ENCODE measurements around the gene PRKAR2B. TPM values are rescaled to one million over a fixed set of nuclear protein-coding genes. Genes with fewer than 3 reads are reported as not detected.

PRKAR2B gene
- total and polyA plus RNA-seq, 2 experiments from 2014 or later: 48.8 to 50.6 TPM

- Histone ChIP-seq H3F3A (replicated peaks; ENCODE audit: low read depth) (no peaks in the 10 kb centered on the region), H3K36me3 (ENCODE audit: insufficient read depth) (no peaks in the 10 kb centered on the region), H3K27me3 (ENCODE audit: insufficient read depth) (no peaks in the 10 kb centered on the region), H2AFZ (no peak overlapping the region), H3K9me2 (ENCODE audit: insufficient read depth) (no peaks in the 10 kb centered on the region), H3K4me1 (ENCODE audit: insufficient read depth) (peaks cover 18% of the 10 kb centered on the region), H3K27ac (ENCODE audit: low read depth) (no peak overlapping the region), H3K79me2 (replicated peaks; ENCODE audit: insufficient read depth) (peaks cover 81% of the 10 kb centered on the region), H3K4me2 (no peak overlapping the region), H3K4me3 (no peak overlapping the region), H4K20me1 (replicated peaks; ENCODE audit: insufficient read depth) (no peaks in the 10 kb centered on the region)
- TF ChIP-seq NANOG (IDR thresholded peaks at IDR 0.05; ENCODE audit: borderline replicate concordance): no peak
- no peak for TF ChIP-seq JUNB (IDR thresholded peaks at IDR 0.05; ENCODE audit: unreplicated experiment)
- TF ChIP-seq REST (IDR thresholded peaks at IDR 0.05; ENCODE audit: unreplicated experiment): no peak
- no peak for TF ChIP-seq EZH2 (IDR thresholded peaks at IDR 0.05; ENCODE audit: low read depth, unreplicated experiment)
- no peak for TF ChIP-seq ZNF114 (CRISPR knock-in tag; IDR thresholded peaks at IDR 0.05)
- no peak for TF ChIP-seq ZNF331 (CRISPR knock-in tag; IDR thresholded peaks at IDR 0.05; ENCODE audit: low read depth)
- TF ChIP-seq CTCF (conservative IDR thresholded peaks at IDR 0.05; ENCODE audit: low read depth in 2 of 2): no peak
- no peak for TF ChIP-seq ZNF462 (CRISPR knock-in tag; IDR thresholded peaks at IDR 0.05)
- no peak for TF ChIP-seq EZH2phosphoT487 (IDR thresholded peaks at IDR 0.05; ENCODE audit: unreplicated experiment)
- no peak for TF ChIP-seq CREB1 (CRISPR knock-in tag; IDR thresholded peaks at IDR 0.05; ENCODE audit: low read depth)
- no peak for TF ChIP-seq STAT1 (IDR thresholded peaks at IDR 0.05; ENCODE audit: unreplicated experiment)
- TF ChIP-seq POLR2AphosphoS5 (IDR thresholded peaks at IDR 0.05; ENCODE audit: low read depth): no peak
- TF ChIP-seq ETS1 (IDR thresholded peaks at IDR 0.05): no peak
- Mint-ChIP-seq H3K27ac (peak overlapping the region; percentile 7; the same call in 1 of the 2 replicates), H3K4me3 (no peak overlapping the region), H3K4me1 (peaks cover 22% of the 10 kb centered on the region), H3K27me3 (ENCODE audit: insufficient read depth, low read depth, poor library complexity) (peaks cover 2% of the 10 kb centered on the region), H3K36me3 (ENCODE audit: low read depth) (no peaks in the 10 kb centered on the region), H3K9me3 (no peaks in the 10 kb centered on the region)
- no peak for ATAC-seq
- no peak for DNase-seq (ENCODE audit: low spot score)
These were observed 19.0 kb downstream of the PRKAR2B start for GRCh38 chr7:107063245-107064120.

All from GM23338 (cell line).